Right lobe of liver (tissue), 6 donors: ENCODE results near the gene CCND3. TPM values are rescaled to one million over a fixed set of nuclear protein-coding genes. Genes with fewer than 3 reads are reported as not detected.

ENCODE experiments used
- ATAC-seq, 4 donors: fragments of 200-7000 bp; cut with Tn5 transposase; one replicate each; pipeline ENCODE4 v1.9.1; 2020; ENCODE audit warnings: mild to moderate bottlenecking in 4 of 4, moderate library complexity in 4 of 4
- DNase-seq, 3 donors: peaks; one replicate each; pipeline ENCODE4 v3.0.0-alpha.2; 2020
- H3K27ac ChIP-seq, 3 donors: fragments of 200-600 bp; one replicate each; pipeline ENCODE4 v1.8.0; 2022
- H3K27me3 ChIP-seq, 2 donors: fragments of 200-600 bp; one replicate each; pipeline ENCODE4 v1.8.0; 2022
- H3K36me3 ChIP-seq, 4 donors: fragments of 200-600 bp; sonication (generic) in 1 of 4; one replicate each; pipeline versions ENCODE4 v1.5.1 to v1.8.0; 2017 to 2022; ENCODE audit warnings: control low read depth in 1 of 4
- H3K4me1 ChIP-seq, 4 donors: fragments of 200-600 bp; sonication (generic) in 1 of 4; one replicate each; pipeline versions ENCODE4 v1.5.1 to v1.8.0; 2017 to 2022; ENCODE audit warnings: control low read depth in 1 of 4
- H3K4me3 ChIP-seq, 3 donors: fragments of 200-600 bp; one replicate each; pipeline ENCODE4 v1.8.0; 2022
- H3K9me3 ChIP-seq, 4 donors: fragments of 200-600 bp; sonication (generic) in 1 of 4; one replicate each; pipeline versions ENCODE4 v1.5.1 to v1.8.0; 2017 to 2022; ENCODE audit warnings: control low read depth in 1 of 4
- CTCF ChIP-seq, 4 donors: fragments of 200-600 bp in 3 of 4; fragments of 450-650 bp in 1 of 4; IDR thresholded peaks; one replicate each; pipeline versions ENCODE4 v1.5.1 to v1.8.0; 2016 to 2022; ENCODE audit warnings: antibody characterized with exemption in 4 of 4, mild to moderate bottlenecking in 2 of 4
- POLR2A ChIP-seq: fragments of 450-650 bp; IDR thresholded peaks from one replicate; pipeline ENCODE4 v1.6.1; 2017; ENCODE audit warnings: antibody characterized with exemption, mild to moderate bottlenecking
- WGBS: methylation state at CpG from one replicate; pipeline ENCODE4 v1.1.6; 2018; ENCODE audit warnings: low coverage, low lambda C conversion rate; ENCODE audit not compliant: insufficient coverage; ENCODE audit errors: missing lambda C conversion rate; 5-methylcytosine and 5-hydroxymethylcytosine counted together
- intact Hi-C, 2 donors: fragments of 100-400 bp; cut with DNase I; formaldehyde crosslinking; loops; one replicate each; pipeline versions ENCODE4 v1.11.2 to v1.14.1; 2022
- total RNA-seq, 6 experiments: library from RNA; depleted of rRNA in 2 of 6; stranded (reverse); fragments of >200 nt in 2 of 6; fragmentation: NEBNext Ultra II Directional in 3 of 6; extraction: Animal tissue kit (Norgen Biotek cat#: 25700) in 3 of 6; gene quantifications; one replicate each; pipeline versions ENCODE4 v1.1.0 to v1.2.4, GENCODE V29; 2016 to 2023
- donor health status: DM: no; HTN: yes; CAD: no.
- donor health status: DM: no; HTN: no; CAD: no.
- donor health status: DM: no; HTN: no; CAD: no.
- donor health status: DM: no; HTN: yes; CAD: no.
- donor health status: DM: no; HTN: yes; CAD: no.

CCND3 gene
- total RNA-seq, 6 experiments from 2014 or later: 11.3 to 51.9 (median 14.2) TPM

GRCh38 chr6:41914343-41914742 is 27.3 kb downstream of the CCND3 start:
- DNase-seq (no peak), ATAC-seq (no peak)
- H3K27me3 ChIP-seq: no peaks in the 10 kb centered on the region
- no peak for TF ChIP-seq POLR2A
- peaks cover 0 to 11% (median 0%) of the 10 kb centered on the region in 4 donors for H3K4me1 ChIP-seq
- WGBS: no CpG with 5 or more reads among the region's 2 CpGs
- no peaks in the 10 kb centered on the region for H3K9me3 ChIP-seq
- H3K27ac ChIP-seq: no peak overlapping the region
- no peak overlapping the region for H3K4me3 ChIP-seq
- intact Hi-C loops: no loop called here
- H3K36me3 ChIP-seq: peaks cover 0 to 21% (median 8%) of the 10 kb centered on the region in 4 donors

- DNase-seq (no peak), ATAC-seq (no peak)
- no peaks in the 10 kb centered on the region for H3K9me3 ChIP-seq
- H3K27me3 ChIP-seq: no peaks in the 10 kb centered on the region
- intact Hi-C loops: no loop called here
- TF ChIP-seq CTCF (IDR thresholded peaks at IDR 0.05) (no peak), POLR2A (no peak)
- H3K36me3 ChIP-seq: peaks cover 0 to 43% (median 18%) of the 10 kb centered on the region in 4 donors
- H3K27ac ChIP-seq: no peak overlapping the region
- H3K4me1 ChIP-seq: peaks cover 0 to 3% (median 0%) of the 10 kb centered on the region in 4 donors
- H3K4me3 ChIP-seq: no peak overlapping the region
- WGBS: 93% methylated on average over 1 of the region's 1 CpG
These were observed 31.9 kb downstream of the CCND3 start for GRCh38 chr6:41909727-41910126.

- no peak overlapping the region for H3K4me3 ChIP-seq
- ATAC-seq (peak in 2 of 4 donors; percentile 22), DNase-seq (no peak)
- H3K27me3 ChIP-seq: no peaks in the 10 kb centered on the region
- intact Hi-C loops: no loop called here
- H3K9me3 ChIP-seq: no peaks in the 10 kb centered on the region
- peaks cover 0 to 15% (median 6%) of the 10 kb centered on the region in 4 donors for H3K36me3 ChIP-seq
- no peak overlapping the region for H3K27ac ChIP-seq
- TF ChIP-seq POLR2A (no peak), CTCF (IDR thresholded peaks at IDR 0.05) (peak in 2 of 4 donors; percentile 13 to 20)
- WGBS: no CpG with 5 or more reads among the region's 1 CpG
- H3K4me1 ChIP-seq: no peaks in the 10 kb centered on the region
These were observed 39.6 kb downstream of the CCND3 start for GRCh38 chr6:41901882-41902519.

GRCh38 chr6:41900861-41901260 is 40.7 kb downstream of the CCND3 start:
- Histone ChIP-seq H3K4me3 (no peak overlapping the region), H3K27ac (no peak overlapping the region), H3K27me3 (no peaks in the 10 kb centered on the region), H3K4me1 (peaks cover 0 to 5% (median 0%) of the 10 kb centered on the region in 4 donors), H3K9me3 (no peaks in the 10 kb centered on the region), H3K36me3 (peaks cover 0 to 4% (median 2%) of the 10 kb centered on the region in 4 donors)
- WGBS: 68% methylated on average over 1 of the region's 1 CpG
- TF ChIP-seq CTCF (IDR thresholded peaks at IDR 0.05): no peak
- no peak for TF ChIP-seq POLR2A
- ATAC-seq (no peak), DNase-seq (no peak)
- intact Hi-C loops: no loop called here

- no peaks in the 10 kb centered on the region for H3K27me3 ChIP-seq
- no peaks in the 10 kb centered on the region for H3K9me3 ChIP-seq
- TF ChIP-seq CTCF (IDR thresholded peaks at IDR 0.05) (no peak), POLR2A (no peak)
- DNase-seq (no peak), ATAC-seq (no peak)
- H3K4me3 ChIP-seq: peak overlapping the region in 1 of 3 donors; percentile 81
- peaks cover 0 to 7% (median 2%) of the 10 kb centered on the region in 4 donors for H3K4me1 ChIP-seq
- H3K27ac ChIP-seq: peak overlapping the region in 2 of 3 donors; percentile 58 to 76
- WGBS: 50% methylated on average over 3 of the region's 3 CpGs
- H3K36me3 ChIP-seq: no peaks in the 10 kb centered on the region
- intact Hi-C loops: no loop called here
These were observed 45.3 kb downstream of the CCND3 start for GRCh38 chr6:41896281-41896680.
